ENCODE data around the gene ARMC2. TPM values are rescaled to one million over a fixed set of nuclear protein-coding genes. Genes with fewer than 3 reads are reported as not detected.

The ARMC2 gene
- total and polyA plus RNA-seq, 2 of the 4 experiments (the other 2 are of a cell fraction), result 0.72 to 3.9 TPM

GRCh38 chr6:109001291-109001894 is 153.2 kb downstream of the ARMC2 start:
- Histone ChIP-seq H2BK20ac (ENCODE audit: low read depth, low read length) (no peak overlapping the region), H3K14ac (replicated peaks; ENCODE audit: low read depth, low read length) (no peak overlapping the region), H2AK9ac (replicated peaks; ENCODE audit: low read depth, low read length, poor library complexity) (no peak overlapping the region), H3K79me1 (ENCODE audit: low read depth in 1 of 2, low read length in 2 of 2) (peaks cover 4 to 15% of the 10 kb centered on the region in 2 experiments), H3K4me2 (ENCODE audit: low read depth, low read length) (no peak overlapping the region), H3K9ac (ENCODE audit: low read depth, low read length) (no peak overlapping the region), H4K20me1 (ENCODE audit: insufficient read depth, low read length) (peaks cover 3% of the 10 kb centered on the region; the same call in 1 of the 2 replicates), H4K5ac (ENCODE audit: low read depth, low read length) (no peak overlapping the region), H3K4me1 (ENCODE audit: control insufficient read depth, insufficient read depth, low read length) (peaks cover 3% of the 10 kb centered on the region; the same call in 1 of the 2 replicates), H2AFZ (replicated peaks; ENCODE audit: low read length, poor library complexity) (no peak overlapping the region), H3K36me3 (ENCODE audit: control insufficient read depth, insufficient read depth, low read length) (peaks cover 8% of the 10 kb centered on the region), H3K4ac (ENCODE audit: low read depth, low read length) (no peak overlapping the region), H2BK120ac (ENCODE audit: low read depth, low read length) (no peak overlapping the region), H3K23ac (ENCODE audit: low read depth, low read length) (no peak overlapping the region), H3K9me3 (ENCODE audit: control insufficient read depth, insufficient read depth, low read length) (no peaks in the 10 kb centered on the region), H3K27ac (ENCODE audit: insufficient read depth, low read length) (no peak overlapping the region), H3K56ac (ENCODE audit: extremely low read depth, insufficient read depth, low read length) (no peak overlapping the region), H2AK5ac (ENCODE audit: low read depth, low read length) (no peak overlapping the region), H3K4me3 (ENCODE audit: insufficient read depth, low read depth, low read length) (no peak overlapping the region), H3K18ac (ENCODE audit: low read depth, low read length) (no peak overlapping the region), H4K91ac (ENCODE audit: insufficient read depth, low read depth, low read length) (no peak overlapping the region), H3K27me3 (ENCODE audit: control insufficient read depth, insufficient read depth, low read length) (no peaks in the 10 kb centered on the region), H4K8ac (ENCODE audit: low read depth in 2 of 2, low read length in 2 of 2) (no peak overlapping the region), H2BK15ac (ENCODE audit: low read depth, low read length) (no peak overlapping the region), H3K9me1 (ENCODE audit: insufficient read depth, low read length) (peaks cover 5% of the 10 kb centered on the region), H2BK5ac (ENCODE audit: low read depth, low read length, poor library complexity, severe bottlenecking) (no peak overlapping the region)
- no TSS peak for BruUV-seq (replicated peaks)
- ATAC-seq (ENCODE audit: low read depth), result no peak
- in situ Hi-C loops (cut with MboI; ENCODE audit: low sequenced_read_pairs) (no loop called here), intact Hi-C loops (cut with micrococcal nuclease) (no loop called here), dilution Hi-C loops (cut with HindIII; ENCODE audit: low sequenced_read_pairs, unreplicated experiment) (no loop called here)
- ChIA-PET CTCF (no interaction called here), POLR2A (ENCODE audit: unreplicated experiment) (no interaction called here)
- TF ChIP-seq NFE2L2 (IDR thresholded peaks at IDR 0.05; ENCODE audit: low read depth, low read length), result no peak
- TF ChIP-seq RAD21 (IDR thresholded peaks at IDR 0.05; ENCODE audit: low read length), result no peak
- TF ChIP-seq USF2 (IDR thresholded peaks at IDR 0.05; ENCODE audit: low read depth, low read length), result no peak
- no peak for TF ChIP-seq RCOR1 (IDR thresholded peaks at IDR 0.05; ENCODE audit: insufficient replicate concordance, low read length)
- no peak for TF ChIP-seq MAFK (IDR thresholded peaks at IDR 0.05; ENCODE audit: low read depth, low read length)
- TF ChIP-seq SMC3 (IDR thresholded peaks at IDR 0.05; ENCODE audit: low read depth, low read length), result no peak
- TF ChIP-seq CEBPB (IDR thresholded peaks at IDR 0.05; ENCODE audit: low read depth, low read length), result no peak
- no peak for TF ChIP-seq MAZ (IDR thresholded peaks at IDR 0.05; ENCODE audit: borderline replicate concordance, low read depth, low read length)
- no peak for TF ChIP-seq ELK1 (IDR thresholded peaks at IDR 0.05; ENCODE audit: borderline replicate concordance, low read depth, low read length)
- TF ChIP-seq BHLHE40 (IDR thresholded peaks at IDR 0.05; ENCODE audit: low read depth, low read length), result no peak
- TF ChIP-seq RFX5 (IDR thresholded peaks at IDR 0.05; ENCODE audit: low read depth, low read length), result no peak
- no peak for TF ChIP-seq MXI1 (IDR thresholded peaks at IDR 0.05; ENCODE audit: borderline replicate concordance, low read depth, low read length)
- TF ChIP-seq CHD1 (IDR thresholded peaks at IDR 0.05; ENCODE audit: low read depth, low read length), result no peak
- no peak for TF ChIP-seq FOS (IDR thresholded peaks at IDR 0.05; ENCODE audit: low read depth, low read length)
- no peak for TF ChIP-seq POLR2A (IDR thresholded peaks at IDR 0.05; ENCODE audit: low read depth, low read length)
- no peak for TF ChIP-seq CTCF (conservative IDR thresholded peaks at IDR 0.05; ENCODE audit: low read depth, low read length)
- WGBS, 2 experiments (ENCODE audit: extremely low coverage in 2 of 2, insufficient read length in 1 of 2), result no CpG with 5 or more reads among the region's 7 CpGs
- no peak for DNase-seq
